ENCODE measurements around the gene CRYGC. TPM values are rescaled to one million over a fixed set of nuclear protein-coding genes. Genes with fewer than 3 reads are reported as not detected.

The CRYGC gene
- total and polyA plus RNA-seq, 2 of the 13 experiments (the other 11 are each of a cell fraction or from before 2014, with no cell fraction given), result 0.20 to 0.27 TPM

DNA sequence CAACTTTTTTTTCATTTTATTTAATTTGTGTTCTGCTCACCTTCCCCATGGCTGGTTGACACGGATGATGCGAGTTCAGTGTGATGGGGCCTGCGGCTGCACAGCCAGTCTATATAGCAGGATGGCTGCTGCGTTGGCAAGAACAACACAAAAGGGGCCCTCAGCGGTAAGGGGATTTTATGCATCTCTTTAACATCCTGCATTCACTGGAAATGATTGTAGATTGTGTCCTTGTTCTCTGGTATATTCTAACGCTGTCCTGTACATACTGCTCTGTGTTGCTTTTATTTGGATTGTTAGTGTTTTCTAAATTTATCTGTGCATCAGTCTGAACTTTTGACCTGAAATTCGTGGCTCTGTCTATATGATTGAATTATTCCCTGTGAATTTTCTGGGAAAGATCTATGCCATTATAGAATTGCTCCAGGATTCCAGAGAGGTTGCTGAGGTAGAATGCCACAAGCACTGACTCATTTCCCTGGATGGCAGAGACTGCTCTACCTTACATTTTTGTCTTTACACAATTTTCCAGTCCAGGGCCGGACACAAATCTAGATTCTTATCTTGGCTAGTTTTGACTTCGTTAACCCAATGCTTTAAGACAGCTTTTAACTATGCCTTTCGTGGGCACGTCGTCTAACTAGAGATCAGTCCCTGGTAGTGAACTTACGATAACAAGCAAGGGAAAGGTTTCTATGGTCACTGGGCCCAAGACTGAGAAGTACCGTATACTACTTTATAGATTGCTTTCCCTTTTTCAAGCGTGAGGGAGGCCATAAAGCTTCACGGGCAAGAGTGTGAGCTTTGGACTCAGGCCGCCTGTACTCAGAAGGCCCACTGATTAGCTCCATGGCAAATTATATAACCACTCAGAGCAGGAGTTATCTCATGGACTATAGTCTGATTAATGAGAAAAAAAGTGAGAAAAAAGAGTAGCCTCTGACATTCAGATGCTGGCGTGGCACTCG is at the start of gene CRYGC (continued):
- no peak for TF ChIP-seq TBX3 (IDR thresholded peaks at IDR 0.05; ENCODE audit: borderline replicate concordance)
- TF ChIP-seq ZBED4 (CRISPR knock-in tag; IDR thresholded peaks at IDR 0.05; ENCODE audit: borderline replicate concordance), result peak; percentile 81; the same call in 1 of the 2 replicates
- peak; percentile 52; the same call in 1 of the 2 replicates for TF ChIP-seq TARDBP (CRISPR knock-in tag; IDR thresholded peaks at IDR 0.05)
- no peak for TF ChIP-seq DR1 (CRISPR knock-in tag; IDR thresholded peaks at IDR 0.05)
- no peak for TF ChIP-seq TRAFD1 (CRISPR knock-in tag; IDR thresholded peaks at IDR 0.05; ENCODE audit: borderline replicate concordance)
- TF ChIP-seq, protein P1, sequence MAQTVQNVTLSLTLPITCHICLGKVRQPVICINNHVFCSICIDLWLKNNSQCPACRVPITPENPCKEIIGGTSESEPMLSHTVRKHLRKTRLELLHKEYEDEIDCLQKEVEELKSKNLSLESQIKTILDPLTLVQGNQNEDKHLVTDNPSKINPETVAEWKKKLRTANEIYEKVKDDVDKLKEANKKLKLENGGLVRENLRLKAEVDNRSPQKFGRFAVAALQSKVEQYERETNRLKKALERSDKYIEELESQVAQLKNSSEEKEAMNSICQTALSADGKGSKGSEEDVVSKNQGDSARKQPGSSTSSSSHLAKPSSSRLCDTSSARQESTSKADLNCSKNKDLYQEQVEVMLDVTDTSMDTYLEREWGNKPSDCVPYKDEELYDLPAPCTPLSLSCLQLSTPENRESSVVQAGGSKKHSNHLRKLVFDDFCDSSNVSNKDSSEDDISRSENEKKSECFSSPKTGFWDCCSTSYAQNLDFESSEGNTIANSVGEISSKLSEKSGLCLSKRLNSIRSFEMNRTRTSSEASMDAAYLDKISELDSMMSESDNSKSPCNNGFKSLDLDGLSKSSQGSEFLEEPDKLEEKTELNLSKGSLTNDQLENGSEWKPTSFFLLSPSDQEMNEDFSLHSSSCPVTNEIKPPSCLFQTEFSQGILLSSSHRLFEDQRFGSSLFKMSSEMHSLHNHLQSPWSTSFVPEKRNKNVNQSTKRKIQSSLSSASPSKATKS (CRISPR knock-in tag; IDR thresholded peaks at IDR 0.05), result no peak; the same call in 1 of the 2 replicates
- TF ChIP-seq, protein P2, sequence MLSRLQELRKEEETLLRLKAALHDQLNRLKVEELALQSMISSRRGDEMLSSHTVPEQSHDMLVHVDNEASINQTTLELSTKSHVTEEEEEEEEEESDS (CRISPR knock-in tag; IDR thresholded peaks at IDR 0.05; ENCODE audit: borderline replicate concordance), result no peak
- TF ChIP-seq, protein P3, sequence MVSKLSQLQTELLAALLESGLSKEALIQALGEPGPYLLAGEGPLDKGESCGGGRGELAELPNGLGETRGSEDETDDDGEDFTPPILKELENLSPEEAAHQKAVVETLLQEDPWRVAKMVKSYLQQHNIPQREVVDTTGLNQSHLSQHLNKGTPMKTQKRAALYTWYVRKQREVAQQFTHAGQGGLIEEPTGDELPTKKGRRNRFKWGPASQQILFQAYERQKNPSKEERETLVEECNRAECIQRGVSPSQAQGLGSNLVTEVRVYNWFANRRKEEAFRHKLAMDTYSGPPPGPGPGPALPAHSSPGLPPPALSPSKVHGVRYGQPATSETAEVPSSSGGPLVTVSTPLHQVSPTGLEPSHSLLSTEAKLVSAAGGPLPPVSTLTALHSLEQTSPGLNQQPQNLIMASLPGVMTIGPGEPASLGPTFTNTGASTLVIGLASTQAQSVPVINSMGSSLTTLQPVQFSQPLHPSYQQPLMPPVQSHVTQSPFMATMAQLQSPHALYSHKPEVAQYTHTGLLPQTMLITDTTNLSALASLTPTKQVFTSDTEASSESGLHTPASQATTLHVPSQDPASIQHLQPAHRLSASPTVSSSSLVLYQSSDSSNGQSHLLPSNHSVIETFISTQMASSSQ (IDR thresholded peaks at IDR 0.05; ENCODE audit: low read depth), result no peak
- TF ChIP-seq, protein P3 (CRISPR knock-in tag; IDR thresholded peaks at IDR 0.05; ENCODE audit: borderline replicate concordance), result no peak
- no peak for TF ChIP-seq ZBTB1 (CRISPR knock-in tag; IDR thresholded peaks at IDR 0.05; ENCODE audit: borderline replicate concordance)

All from HepG2 (cell line).